ENCODE results near the gene PCID2. TPM values are rescaled to one million over a fixed set of nuclear protein-coding genes. Genes with fewer than 3 reads are reported as not detected.

PCID2 gene
- total and polyA plus RNA-seq, 2 experiments from 2014 or later: 52.4 to 57.6 TPM

GRCh38 chr13:113179374-113180230 is 28.9 kb downstream of the PCID2 start:
- H3K4me3 ChIP-seq: no peak overlapping the region
- peak in 1 of 2 donors; percentile 26 for DNase-seq (ENCODE audit: low read depth in 1 of 2, low spot score in 1 of 2)
- H3K4me1 ChIP-seq (ENCODE audit: low read depth): peaks cover 21% of the 10 kb centered on the region
- peaks cover 37% of the 10 kb centered on the region for H3K36me3 ChIP-seq
- no peak for TF ChIP-seq CTCF (IDR thresholded peaks at IDR 0.05; ENCODE audit: low read depth, low read length)
- no peaks in the 10 kb centered on the region for H3K9me3 ChIP-seq (ENCODE audit: low read depth)
- H3K27ac ChIP-seq: peak overlapping the region; percentile 15
- no peaks in the 10 kb centered on the region for H3K27me3 ChIP-seq

- H3K27ac ChIP-seq: peak overlapping the region; percentile 15
- no peak for TF ChIP-seq CTCF (IDR thresholded peaks at IDR 0.05; ENCODE audit: low read depth, low read length)
- H3K4me3 ChIP-seq: no peak overlapping the region
Observed at GRCh38 chr13:113178896-113179167, 29.6 kb downstream of the PCID2 start.

GRCh38 chr13:113178070-113178895 is 30.2 kb downstream of the PCID2 start:
- Histone ChIP-seq H3K4me3 (no peak overlapping the region), H3K27ac (peak overlapping the region; percentile 15), H3K27me3 (no peaks in the 10 kb centered on the region), H3K4me1 (ENCODE audit: low read depth) (peaks cover 21% of the 10 kb centered on the region), H3K9me3 (ENCODE audit: low read depth) (no peaks in the 10 kb centered on the region), H3K36me3 (peaks cover 28% of the 10 kb centered on the region)
- peak in 1 of 2 donors; percentile 86 for DNase-seq (ENCODE audit: low read depth in 1 of 2, low spot score in 1 of 2)
- no peak for TF ChIP-seq CTCF (IDR thresholded peaks at IDR 0.05; ENCODE audit: low read depth, low read length)

More at GRCh38 chr13:113178896-113179167, 29.6 kb downstream of the PCID2 start:
- no peaks in the 10 kb centered on the region for H3K9me3 ChIP-seq (ENCODE audit: low read depth)
- peaks cover 33% of the 10 kb centered on the region for H3K36me3 ChIP-seq
- no peaks in the 10 kb centered on the region for H3K27me3 ChIP-seq
- no peak for DNase-seq (ENCODE audit: low read depth in 1 of 2, low spot score in 1 of 2)
- peaks cover 21% of the 10 kb centered on the region for H3K4me1 ChIP-seq (ENCODE audit: low read depth)

GRCh38 chr13:113176822-113177221 is 31.6 kb downstream of the PCID2 start:
- H3K36me3 ChIP-seq: peaks cover 25% of the 10 kb centered on the region
- no peak overlapping the region for H3K4me3 ChIP-seq

GRCh38 chr13:113176280-113176679 is 32.2 kb downstream of the PCID2 start:
- no peak for DNase-seq (ENCODE audit: low read depth in 1 of 2, low spot score in 1 of 2)
- Histone ChIP-seq H3K27ac (no peak overlapping the region), H3K4me3 (no peak overlapping the region), H3K36me3 (peaks cover 25% of the 10 kb centered on the region), H3K9me3 (ENCODE audit: low read depth) (no peaks in the 10 kb centered on the region), H3K4me1 (ENCODE audit: low read depth) (peaks cover 21% of the 10 kb centered on the region), H3K27me3 (no peaks in the 10 kb centered on the region)
- TF ChIP-seq CTCF (IDR thresholded peaks at IDR 0.05; ENCODE audit: low read depth, low read length): no peak

More at GRCh38 chr13:113176822-113177221, 31.6 kb downstream of the PCID2 start:
- Histone ChIP-seq H3K9me3 (ENCODE audit: low read depth) (no peaks in the 10 kb centered on the region), H3K27me3 (no peaks in the 10 kb centered on the region), H3K4me1 (ENCODE audit: low read depth) (peaks cover 21% of the 10 kb centered on the region), H3K27ac (no peak overlapping the region)
- no peak for TF ChIP-seq CTCF (IDR thresholded peaks at IDR 0.05; ENCODE audit: low read depth, low read length)
- DNase-seq (ENCODE audit: low read depth in 1 of 2, low spot score in 1 of 2): no peak

All from cardiac muscle cell (in vitro differentiated cells and primary cell).